Heart left ventricle (tissue), 13 donors: ENCODE results near the gene IPO8.

ENCODE experiments used
- POLR2A ChIP-seq, 2 donors: fragments of 450-650 bp; IDR thresholded peaks; one replicate each; pipeline ENCODE4 v1.6.1; 2017; ENCODE audit warnings: antibody characterized with exemption in 2 of 2, mild to moderate bottlenecking in 2 of 2, moderate library complexity in 2 of 2
- TF ChIP-seq, protein P1 (sequence below), 12 donors: fragments of 200-600 bp; sonication (generic) in 4 of 12; IDR thresholded peaks; one replicate each; pipeline versions ENCODE4 v1.5.0 to v1.8.0; 2018 to 2022; ENCODE audit warnings: antibody characterized with exemption in 12 of 12, mild to moderate bottlenecking in 5 of 12
- donor health status: ischemic (EF 13 %, LVEDD 7.1; RV severe dilation, severe dysfunction).
- donor health status: DM: no; HTN: yes; CAD: no.
- donor health status: DM: no; HTN: no; CAD: no.
- donor health status: ischemic (EF 25% LVEDD 6.9; RV normal size, moderate dysfunction).
- donor health status: ischemic (EF 25% LVEDD 5.7; RV mildly dilated, moderate dysfunction).
- donor health status: ischemic (EF 35%, LVEDD 5.7; RV mildly dilated, moderate dysfunction).
- donor health status: nonischemic (EF 11% LVEDD 7.7; RV severe dilation, severe dysfunction).
- donor health status: DM: yes; HTN: yes; CAD: no.
- donor health status: PGD.
- donor health status: ischemic (EF 29% LVEDD 5.4; RV normal size, mild dysfunction).
- donor health status: nonischemic (EF 23%, LVEDD 6.1; RV moderate dilation, normal function).

DNA sequence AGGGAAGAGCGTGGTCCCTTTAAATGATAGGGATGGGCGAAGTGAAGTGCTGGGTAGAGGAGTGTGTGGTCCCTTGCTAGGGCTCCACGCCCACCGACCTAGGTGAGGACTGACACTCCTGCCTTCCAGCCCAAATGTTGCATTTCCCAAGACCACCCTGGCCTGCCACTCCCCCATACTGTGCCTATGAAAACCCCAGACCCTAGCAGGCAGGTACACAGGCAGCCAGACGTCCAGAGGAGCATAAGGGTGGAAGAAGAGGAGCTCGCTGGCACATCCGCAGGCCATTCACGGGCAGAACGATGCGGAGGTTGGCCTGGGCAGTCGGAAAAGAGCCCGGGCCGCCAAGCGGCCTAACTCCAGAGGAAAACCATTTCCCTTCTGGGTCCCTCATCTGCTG is 817 bp upstream of the IPO8 start:
- TF ChIP-seq, protein P1, sequence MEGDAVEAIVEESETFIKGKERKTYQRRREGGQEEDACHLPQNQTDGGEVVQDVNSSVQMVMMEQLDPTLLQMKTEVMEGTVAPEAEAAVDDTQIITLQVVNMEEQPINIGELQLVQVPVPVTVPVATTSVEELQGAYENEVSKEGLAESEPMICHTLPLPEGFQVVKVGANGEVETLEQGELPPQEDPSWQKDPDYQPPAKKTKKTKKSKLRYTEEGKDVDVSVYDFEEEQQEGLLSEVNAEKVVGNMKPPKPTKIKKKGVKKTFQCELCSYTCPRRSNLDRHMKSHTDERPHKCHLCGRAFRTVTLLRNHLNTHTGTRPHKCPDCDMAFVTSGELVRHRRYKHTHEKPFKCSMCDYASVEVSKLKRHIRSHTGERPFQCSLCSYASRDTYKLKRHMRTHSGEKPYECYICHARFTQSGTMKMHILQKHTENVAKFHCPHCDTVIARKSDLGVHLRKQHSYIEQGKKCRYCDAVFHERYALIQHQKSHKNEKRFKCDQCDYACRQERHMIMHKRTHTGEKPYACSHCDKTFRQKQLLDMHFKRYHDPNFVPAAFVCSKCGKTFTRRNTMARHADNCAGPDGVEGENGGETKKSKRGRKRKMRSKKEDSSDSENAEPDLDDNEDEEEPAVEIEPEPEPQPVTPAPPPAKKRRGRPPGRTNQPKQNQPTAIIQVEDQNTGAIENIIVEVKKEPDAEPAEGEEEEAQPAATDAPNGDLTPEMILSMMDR (IDR thresholded peaks at IDR 0.05) = no peak
- TF ChIP-seq POLR2A (IDR thresholded peaks at IDR 0.05) = no peak
